WTC11 (cell line): ENCODE measurements around the gene SBNO1.

Experiments used
- ELF4 ChIP-seq: sonication (generic); formaldehyde crosslinking; IDR thresholded peaks from 2 replicates; pipeline ENCODE4 v1.8.1; 2022; ENCODE audit warnings: low read depth, mild to moderate bottlenecking, moderate library complexity, missing genetic modification reagents
- FOXP1 ChIP-seq: sonication (generic); formaldehyde crosslinking; IDR thresholded peaks from 2 replicates; pipeline ENCODE4 v1.8.0; 2022; ENCODE audit warnings: missing genetic modification reagents, mild to moderate bottlenecking, moderate library complexity, borderline replicate concordance
- JUN ChIP-seq: sonication (generic); formaldehyde crosslinking; IDR thresholded peaks from 2 replicates; pipeline ENCODE4 v1.8.0; 2023; ENCODE audit warnings: mild to moderate bottlenecking, missing genetic modification reagents
- NR2C2 ChIP-seq: sonication (generic); formaldehyde crosslinking; IDR thresholded peaks from 2 replicates; pipeline ENCODE4 v1.8.0; 2022; ENCODE audit warnings: mild to moderate bottlenecking, missing genetic modification reagents
- ZBTB21 ChIP-seq: sonication (generic); formaldehyde crosslinking; IDR thresholded peaks from 2 replicates; pipeline ENCODE4 v1.8.1; 2023; ENCODE audit warnings: mild to moderate bottlenecking, missing genetic modification reagents, borderline replicate concordance
- TF ChIP-seq, protein P1 (sequence below): fragments of 200-600 bp; IDR thresholded peaks from 2 replicates; pipeline ENCODE4 v1.8.0; 2022; ENCODE audit warnings: antibody characterized with exemption
- TF ChIP-seq, protein P2 (sequence below): sonication (generic); formaldehyde crosslinking; IDR thresholded peaks from 2 replicates; pipeline ENCODE4 v1.8.0; 2022; ENCODE audit warnings: mild to moderate bottlenecking, missing genetic modification reagents
- TF ChIP-seq, protein P3 (sequence below): fragments of 250-450 bp; sonication (Bioruptor Pico); IDR thresholded peaks from 2 replicates; pipeline ENCODE4 v1.9.0; 2021; ENCODE audit warnings: mild to moderate bottlenecking, borderline replicate concordance
- TF ChIP-seq, protein P4 (sequence below): sonication (generic); formaldehyde crosslinking; conservative IDR thresholded peaks from 2 replicates; pipeline ENCODE4 v1.8.1; 2022; ENCODE audit warnings: mild to moderate bottlenecking, missing genetic modification reagents
- TF ChIP-seq, protein P5 (sequence below): sonication (generic); formaldehyde crosslinking; IDR thresholded peaks from 2 replicates; pipeline ENCODE4 v1.8.1; 2022; ENCODE audit warnings: mild to moderate bottlenecking, moderate library complexity, missing genetic modification reagents

DNA sequence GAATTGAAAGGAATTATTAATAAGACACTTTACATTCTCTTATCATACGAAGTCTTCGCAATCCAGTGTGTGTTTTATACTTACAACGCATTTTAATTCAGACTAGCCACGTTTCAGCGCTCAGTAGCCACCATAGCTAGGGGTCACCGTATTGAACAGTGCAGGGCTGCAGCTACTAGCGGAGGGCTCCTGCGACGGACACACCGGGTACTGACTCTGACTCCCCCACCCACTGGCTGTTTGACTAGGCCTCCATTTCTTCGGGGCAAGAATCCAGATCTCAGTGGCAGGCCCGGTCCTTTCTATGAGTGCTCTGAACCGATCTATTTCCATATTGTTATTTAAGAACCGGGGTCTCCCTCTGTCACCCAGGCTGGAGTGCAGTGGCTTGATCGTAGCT, 91.5 kb downstream of the SBNO1 start:
- TF ChIP-seq, protein P1, sequence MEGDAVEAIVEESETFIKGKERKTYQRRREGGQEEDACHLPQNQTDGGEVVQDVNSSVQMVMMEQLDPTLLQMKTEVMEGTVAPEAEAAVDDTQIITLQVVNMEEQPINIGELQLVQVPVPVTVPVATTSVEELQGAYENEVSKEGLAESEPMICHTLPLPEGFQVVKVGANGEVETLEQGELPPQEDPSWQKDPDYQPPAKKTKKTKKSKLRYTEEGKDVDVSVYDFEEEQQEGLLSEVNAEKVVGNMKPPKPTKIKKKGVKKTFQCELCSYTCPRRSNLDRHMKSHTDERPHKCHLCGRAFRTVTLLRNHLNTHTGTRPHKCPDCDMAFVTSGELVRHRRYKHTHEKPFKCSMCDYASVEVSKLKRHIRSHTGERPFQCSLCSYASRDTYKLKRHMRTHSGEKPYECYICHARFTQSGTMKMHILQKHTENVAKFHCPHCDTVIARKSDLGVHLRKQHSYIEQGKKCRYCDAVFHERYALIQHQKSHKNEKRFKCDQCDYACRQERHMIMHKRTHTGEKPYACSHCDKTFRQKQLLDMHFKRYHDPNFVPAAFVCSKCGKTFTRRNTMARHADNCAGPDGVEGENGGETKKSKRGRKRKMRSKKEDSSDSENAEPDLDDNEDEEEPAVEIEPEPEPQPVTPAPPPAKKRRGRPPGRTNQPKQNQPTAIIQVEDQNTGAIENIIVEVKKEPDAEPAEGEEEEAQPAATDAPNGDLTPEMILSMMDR = no peak
- TF ChIP-seq, protein P2, sequence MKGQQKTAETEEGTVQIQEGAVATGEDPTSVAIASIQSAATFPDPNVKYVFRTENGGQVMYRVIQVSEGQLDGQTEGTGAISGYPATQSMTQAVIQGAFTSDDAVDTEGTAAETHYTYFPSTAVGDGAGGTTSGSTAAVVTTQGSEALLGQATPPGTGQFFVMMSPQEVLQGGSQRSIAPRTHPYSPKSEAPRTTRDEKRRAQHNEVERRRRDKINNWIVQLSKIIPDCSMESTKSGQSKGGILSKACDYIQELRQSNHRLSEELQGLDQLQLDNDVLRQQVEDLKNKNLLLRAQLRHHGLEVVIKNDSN = no peak
- TF ChIP-seq NR2C2 (no peak), ZBTB21 (CRISPR knock-in tag) (no peak), FOXP1 (CRISPR knock-in tag) (no peak), ELF4 (no peak), JUN (CRISPR knock-in tag) (no peak)
- TF ChIP-seq, protein P3, sequence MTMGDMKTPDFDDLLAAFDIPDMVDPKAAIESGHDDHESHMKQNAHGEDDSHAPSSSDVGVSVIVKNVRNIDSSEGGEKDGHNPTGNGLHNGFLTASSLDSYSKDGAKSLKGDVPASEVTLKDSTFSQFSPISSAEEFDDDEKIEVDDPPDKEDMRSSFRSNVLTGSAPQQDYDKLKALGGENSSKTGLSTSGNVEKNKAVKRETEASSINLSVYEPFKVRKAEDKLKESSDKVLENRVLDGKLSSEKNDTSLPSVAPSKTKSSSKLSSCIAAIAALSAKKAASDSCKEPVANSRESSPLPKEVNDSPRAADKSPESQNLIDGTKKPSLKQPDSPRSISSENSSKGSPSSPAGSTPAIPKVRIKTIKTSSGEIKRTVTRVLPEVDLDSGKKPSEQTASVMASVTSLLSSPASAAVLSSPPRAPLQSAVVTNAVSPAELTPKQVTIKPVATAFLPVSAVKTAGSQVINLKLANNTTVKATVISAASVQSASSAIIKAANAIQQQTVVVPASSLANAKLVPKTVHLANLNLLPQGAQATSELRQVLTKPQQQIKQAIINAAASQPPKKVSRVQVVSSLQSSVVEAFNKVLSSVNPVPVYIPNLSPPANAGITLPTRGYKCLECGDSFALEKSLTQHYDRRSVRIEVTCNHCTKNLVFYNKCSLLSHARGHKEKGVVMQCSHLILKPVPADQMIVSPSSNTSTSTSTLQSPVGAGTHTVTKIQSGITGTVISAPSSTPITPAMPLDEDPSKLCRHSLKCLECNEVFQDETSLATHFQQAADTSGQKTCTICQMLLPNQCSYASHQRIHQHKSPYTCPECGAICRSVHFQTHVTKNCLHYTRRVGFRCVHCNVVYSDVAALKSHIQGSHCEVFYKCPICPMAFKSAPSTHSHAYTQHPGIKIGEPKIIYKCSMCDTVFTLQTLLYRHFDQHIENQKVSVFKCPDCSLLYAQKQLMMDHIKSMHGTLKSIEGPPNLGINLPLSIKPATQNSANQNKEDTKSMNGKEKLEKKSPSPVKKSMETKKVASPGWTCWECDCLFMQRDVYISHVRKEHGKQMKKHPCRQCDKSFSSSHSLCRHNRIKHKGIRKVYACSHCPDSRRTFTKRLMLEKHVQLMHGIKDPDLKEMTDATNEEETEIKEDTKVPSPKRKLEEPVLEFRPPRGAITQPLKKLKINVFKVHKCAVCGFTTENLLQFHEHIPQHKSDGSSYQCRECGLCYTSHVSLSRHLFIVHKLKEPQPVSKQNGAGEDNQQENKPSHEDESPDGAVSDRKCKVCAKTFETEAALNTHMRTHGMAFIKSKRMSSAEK (CRISPR knock-in tag) = no peak
- TF ChIP-seq, protein P4, sequence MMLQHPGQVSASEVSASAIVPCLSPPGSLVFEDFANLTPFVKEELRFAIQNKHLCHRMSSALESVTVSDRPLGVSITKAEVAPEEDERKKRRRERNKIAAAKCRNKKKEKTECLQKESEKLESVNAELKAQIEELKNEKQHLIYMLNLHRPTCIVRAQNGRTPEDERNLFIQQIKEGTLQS (CRISPR knock-in tag) = no peak
- TF ChIP-seq, protein P5, sequence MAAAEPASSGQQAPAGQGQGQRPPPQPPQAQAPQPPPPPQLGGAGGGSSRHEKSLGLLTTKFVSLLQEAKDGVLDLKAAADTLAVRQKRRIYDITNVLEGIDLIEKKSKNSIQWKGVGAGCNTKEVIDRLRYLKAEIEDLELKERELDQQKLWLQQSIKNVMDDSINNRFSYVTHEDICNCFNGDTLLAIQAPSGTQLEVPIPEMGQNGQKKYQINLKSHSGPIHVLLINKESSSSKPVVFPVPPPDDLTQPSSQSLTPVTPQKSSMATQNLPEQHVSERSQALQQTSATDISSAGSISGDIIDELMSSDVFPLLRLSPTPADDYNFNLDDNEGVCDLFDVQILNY (CRISPR knock-in tag) = no peak
